ENCODE results near the gene FIBIN. TPM values are rescaled to one million over a fixed set of nuclear protein-coding genes. Genes with fewer than 3 reads are reported as not detected.

Gene FIBIN
- total and polyA plus RNA-seq, 2 experiments from 2014 or later = 0.21 to 0.66 TPM

DNA sequence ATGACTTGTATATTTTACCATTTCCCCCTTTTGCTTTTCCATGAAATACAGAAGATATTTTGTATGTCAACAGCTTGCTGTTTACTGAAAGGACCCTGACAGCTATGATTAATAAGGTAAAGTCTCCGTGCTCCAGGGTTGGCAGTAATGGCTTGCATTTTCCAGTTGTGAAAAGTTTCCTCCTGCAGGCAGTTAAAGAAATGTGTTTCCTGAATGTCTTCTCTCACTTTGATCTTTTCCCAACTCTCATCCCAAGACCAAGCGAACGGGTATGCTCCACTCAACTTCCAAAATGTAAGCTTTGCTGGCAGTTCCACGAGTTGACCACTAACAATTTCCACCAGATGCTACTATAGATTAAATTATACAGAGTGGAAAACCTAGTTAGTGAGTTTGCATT, 8.9 kb downstream of the FIBIN start:
- Mint-ChIP-seq H3K27ac (no peak overlapping the region), H3K27me3 (ENCODE audit: insufficient read depth, low read depth, poor library complexity) (no peaks in the 10 kb centered on the region), H3K36me3 (ENCODE audit: low read depth) (no peaks in the 10 kb centered on the region), H3K9me3 (no peaks in the 10 kb centered on the region), H3K4me3 (no peak overlapping the region), H3K4me1 (no peaks in the 10 kb centered on the region)
- Histone ChIP-seq H3K36me3 (ENCODE audit: insufficient read depth) (no peaks in the 10 kb centered on the region), H3K27me3 (ENCODE audit: insufficient read depth) (no peaks in the 10 kb centered on the region), H3K4me1 (ENCODE audit: insufficient read depth) (no peaks in the 10 kb centered on the region), H3K4me2 (no peak overlapping the region), H4K20me1 (replicated peaks; ENCODE audit: insufficient read depth) (no peaks in the 10 kb centered on the region), H3K27ac (ENCODE audit: low read depth) (no peak overlapping the region), H3F3A (replicated peaks; ENCODE audit: low read depth) (no peaks in the 10 kb centered on the region), H3K79me2 (replicated peaks; ENCODE audit: insufficient read depth) (no peaks in the 10 kb centered on the region), H3K9me2 (ENCODE audit: insufficient read depth) (no peaks in the 10 kb centered on the region), H3K4me3 (no peak overlapping the region), H2AFZ (no peak overlapping the region)
- DNase-seq (ENCODE audit: low spot score) = no peak
- TF ChIP-seq NANOG (IDR thresholded peaks at IDR 0.05; ENCODE audit: borderline replicate concordance) (no peak), JUNB (IDR thresholded peaks at IDR 0.05; ENCODE audit: unreplicated experiment) (no peak), CREB1 (CRISPR knock-in tag; IDR thresholded peaks at IDR 0.05; ENCODE audit: low read depth) (no peak), EZH2 (IDR thresholded peaks at IDR 0.05; ENCODE audit: low read depth, unreplicated experiment) (no peak), ETS1 (IDR thresholded peaks at IDR 0.05) (no peak), POLR2AphosphoS5 (IDR thresholded peaks at IDR 0.05; ENCODE audit: low read depth) (no peak), CTCF (conservative IDR thresholded peaks at IDR 0.05; ENCODE audit: low read depth in 2 of 2) (no peak), ZNF114 (CRISPR knock-in tag; IDR thresholded peaks at IDR 0.05) (no peak), ZNF331 (CRISPR knock-in tag; IDR thresholded peaks at IDR 0.05; ENCODE audit: low read depth) (no peak), EZH2phosphoT487 (IDR thresholded peaks at IDR 0.05; ENCODE audit: unreplicated experiment) (no peak), STAT1 (IDR thresholded peaks at IDR 0.05; ENCODE audit: unreplicated experiment) (no peak)
- TF ChIP-seq, protein P1, sequence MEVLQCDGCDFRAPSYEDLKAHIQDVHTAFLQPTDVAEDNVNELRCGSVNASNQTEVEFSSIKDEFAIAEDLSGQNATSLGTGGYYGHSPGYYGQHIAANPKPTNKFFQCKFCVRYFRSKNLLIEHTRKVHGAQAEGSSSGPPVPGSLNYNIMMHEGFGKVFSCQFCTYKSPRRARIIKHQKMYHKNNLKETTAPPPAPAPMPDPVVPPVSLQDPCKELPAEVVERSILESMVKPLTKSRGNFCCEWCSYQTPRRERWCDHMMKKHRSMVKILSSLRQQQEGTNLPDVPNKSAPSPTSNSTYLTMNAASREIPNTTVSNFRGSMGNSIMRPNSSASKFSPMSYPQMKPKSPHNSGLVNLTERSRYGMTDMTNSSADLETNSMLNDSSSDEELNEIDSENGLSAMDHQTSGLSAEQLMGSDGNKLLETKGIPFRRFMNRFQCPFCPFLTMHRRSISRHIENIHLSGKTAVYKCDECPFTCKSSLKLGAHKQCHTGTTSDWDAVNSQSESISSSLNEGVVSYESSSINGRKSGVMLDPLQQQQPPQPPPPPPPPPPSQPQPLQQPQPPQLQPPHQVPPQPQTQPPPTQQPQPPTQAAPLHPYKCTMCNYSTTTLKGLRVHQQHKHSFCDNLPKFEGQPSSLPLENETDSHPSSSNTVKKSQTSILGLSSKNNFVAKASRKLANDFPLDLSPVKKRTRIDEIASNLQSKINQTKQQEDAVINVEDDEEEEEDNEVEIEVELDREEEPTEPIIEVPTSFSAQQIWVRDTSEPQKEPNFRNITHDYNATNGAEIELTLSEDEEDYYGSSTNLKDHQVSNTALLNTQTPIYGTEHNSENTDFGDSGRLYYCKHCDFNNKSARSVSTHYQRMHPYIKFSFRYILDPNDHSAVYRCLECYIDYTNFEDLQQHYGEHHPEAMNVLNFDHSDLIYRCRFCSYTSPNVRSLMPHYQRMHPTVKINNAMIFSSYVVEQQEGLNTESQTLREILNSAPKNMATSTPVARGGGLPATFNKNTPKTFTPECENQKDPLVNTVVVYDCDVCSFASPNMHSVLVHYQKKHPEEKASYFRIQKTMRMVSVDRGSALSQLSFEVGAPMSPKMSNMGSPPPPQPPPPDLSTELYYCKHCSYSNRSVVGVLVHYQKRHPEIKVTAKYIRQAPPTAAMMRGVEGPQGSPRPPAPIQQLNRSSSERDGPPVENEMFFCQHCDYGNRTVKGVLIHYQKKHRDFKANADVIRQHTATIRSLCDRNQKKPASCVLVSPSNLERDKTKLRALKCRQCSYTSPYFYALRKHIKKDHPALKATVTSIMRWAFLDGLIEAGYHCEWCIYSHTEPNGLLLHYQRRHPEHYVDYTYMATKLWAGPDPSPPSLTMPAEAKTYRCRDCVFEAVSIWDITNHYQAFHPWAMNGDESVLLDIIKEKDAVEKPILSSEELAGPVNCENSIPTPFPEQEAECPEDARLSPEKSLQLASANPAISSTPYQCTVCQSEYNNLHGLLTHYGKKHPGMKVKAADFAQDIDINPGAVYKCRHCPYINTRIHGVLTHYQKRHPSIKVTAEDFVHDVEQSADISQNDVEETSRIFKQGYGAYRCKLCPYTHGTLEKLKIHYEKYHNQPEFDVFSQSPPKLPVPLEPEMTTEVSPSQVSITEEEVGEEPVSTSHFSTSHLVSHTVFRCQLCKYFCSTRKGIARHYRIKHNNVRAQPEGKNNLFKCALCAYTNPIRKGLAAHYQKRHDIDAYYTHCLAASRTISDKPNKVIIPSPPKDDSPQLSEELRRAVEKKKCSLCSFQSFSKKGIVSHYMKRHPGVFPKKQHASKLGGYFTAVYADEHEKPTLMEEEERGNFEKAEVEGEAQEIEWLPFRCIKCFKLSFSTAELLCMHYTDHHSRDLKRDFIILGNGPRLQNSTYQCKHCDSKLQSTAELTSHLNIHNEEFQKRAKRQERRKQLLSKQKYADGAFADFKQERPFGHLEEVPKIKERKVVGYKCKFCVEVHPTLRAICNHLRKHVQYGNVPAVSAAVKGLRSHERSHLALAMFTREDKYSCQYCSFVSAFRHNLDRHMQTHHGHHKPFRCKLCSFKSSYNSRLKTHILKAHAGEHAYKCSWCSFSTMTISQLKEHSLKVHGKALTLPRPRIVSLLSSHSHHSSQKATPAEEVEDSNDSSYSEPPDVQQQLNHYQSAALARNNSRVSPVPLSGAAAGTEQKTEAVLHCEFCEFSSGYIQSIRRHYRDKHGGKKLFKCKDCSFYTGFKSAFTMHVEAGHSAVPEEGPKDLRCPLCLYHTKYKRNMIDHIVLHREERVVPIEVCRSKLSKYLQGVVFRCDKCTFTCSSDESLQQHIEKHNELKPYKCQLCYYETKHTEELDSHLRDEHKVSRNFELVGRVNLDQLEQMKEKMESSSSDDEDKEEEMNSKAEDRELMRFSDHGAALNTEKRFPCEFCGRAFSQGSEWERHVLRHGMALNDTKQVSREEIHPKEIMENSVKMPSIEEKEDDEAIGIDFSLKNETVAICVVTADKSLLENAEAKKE (CRISPR knock-in tag; IDR thresholded peaks at IDR 0.05) = no peak
- TF ChIP-seq, protein P2, sequence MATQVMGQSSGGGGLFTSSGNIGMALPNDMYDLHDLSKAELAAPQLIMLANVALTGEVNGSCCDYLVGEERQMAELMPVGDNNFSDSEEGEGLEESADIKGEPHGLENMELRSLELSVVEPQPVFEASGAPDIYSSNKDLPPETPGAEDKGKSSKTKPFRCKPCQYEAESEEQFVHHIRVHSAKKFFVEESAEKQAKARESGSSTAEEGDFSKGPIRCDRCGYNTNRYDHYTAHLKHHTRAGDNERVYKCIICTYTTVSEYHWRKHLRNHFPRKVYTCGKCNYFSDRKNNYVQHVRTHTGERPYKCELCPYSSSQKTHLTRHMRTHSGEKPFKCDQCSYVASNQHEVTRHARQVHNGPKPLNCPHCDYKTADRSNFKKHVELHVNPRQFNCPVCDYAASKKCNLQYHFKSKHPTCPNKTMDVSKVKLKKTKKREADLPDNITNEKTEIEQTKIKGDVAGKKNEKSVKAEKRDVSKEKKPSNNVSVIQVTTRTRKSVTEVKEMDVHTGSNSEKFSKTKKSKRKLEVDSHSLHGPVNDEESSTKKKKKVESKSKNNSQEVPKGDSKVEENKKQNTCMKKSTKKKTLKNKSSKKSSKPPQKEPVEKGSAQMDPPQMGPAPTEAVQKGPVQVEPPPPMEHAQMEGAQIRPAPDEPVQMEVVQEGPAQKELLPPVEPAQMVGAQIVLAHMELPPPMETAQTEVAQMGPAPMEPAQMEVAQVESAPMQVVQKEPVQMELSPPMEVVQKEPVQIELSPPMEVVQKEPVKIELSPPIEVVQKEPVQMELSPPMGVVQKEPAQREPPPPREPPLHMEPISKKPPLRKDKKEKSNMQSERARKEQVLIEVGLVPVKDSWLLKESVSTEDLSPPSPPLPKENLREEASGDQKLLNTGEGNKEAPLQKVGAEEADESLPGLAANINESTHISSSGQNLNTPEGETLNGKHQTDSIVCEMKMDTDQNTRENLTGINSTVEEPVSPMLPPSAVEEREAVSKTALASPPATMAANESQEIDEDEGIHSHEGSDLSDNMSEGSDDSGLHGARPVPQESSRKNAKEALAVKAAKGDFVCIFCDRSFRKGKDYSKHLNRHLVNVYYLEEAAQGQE (IDR thresholded peaks at IDR 0.05; ENCODE audit: unreplicated experiment) = no peak
- no peak for ATAC-seq
